Measurements from ENCODE around the gene TEX264. TPM values are rescaled to one million over a fixed set of nuclear protein-coding genes. Genes with fewer than 3 reads are reported as not detected.

The TEX264 gene
- total RNA-seq, 1 experiment from 2014 or later: 21.4 TPM

- ChIA-PET CTCF (no interaction called here), POLR2A (ENCODE audit: low non-redundant PET) (no interaction called here)
- H3K27me3 ChIP-seq (replicated peaks; ENCODE audit: insufficient read depth, low read depth, low read length, poor library complexity): no peaks in the 10 kb centered on the region
- no peak overlapping the region for H3K4me3 ChIP-seq (ENCODE audit: low read depth, low read length, poor library complexity, severe bottlenecking)
- TF ChIP-seq EZH2 (IDR thresholded peaks at IDR 0.05; ENCODE audit: borderline replicate concordance, low read depth, low read length, poor library complexity, severe bottlenecking) (no peak), CTCF (conservative IDR thresholded peaks at IDR 0.05; ENCODE audit: low read depth, low read length) (no peak)
- BruUV-seq (replicated peaks): no TSS peak
- intact Hi-C loops (cut with micrococcal nuclease; ENCODE audit: unreplicated experiment): no loop called here
- no peaks in the 10 kb centered on the region for H3K4me1 ChIP-seq (ENCODE audit: insufficient read depth, low read length, poor library complexity, severe bottlenecking)
- DNase-seq (ENCODE audit: low spot score): no peak
- no peak overlapping the region for H3K27ac ChIP-seq (ENCODE audit: low read depth, low read length, poor library complexity, severe bottlenecking)
- no peaks in the 10 kb centered on the region for H3K36me3 ChIP-seq (ENCODE audit: insufficient read depth, low read length, poor library complexity, severe bottlenecking)
- no peaks in the 10 kb centered on the region for H3K9me3 ChIP-seq (ENCODE audit: low read depth, low read length, poor library complexity, severe bottlenecking)
Observed at GRCh38 chr3:51727500-51727899, 56.4 kb downstream of the TEX264 start.

- intact Hi-C loops (cut with micrococcal nuclease; ENCODE audit: unreplicated experiment): no loop called here
- no TSS peak for BruUV-seq (replicated peaks)
- Histone ChIP-seq H3K4me3 (ENCODE audit: low read depth, low read length, poor library complexity, severe bottlenecking) (no peak overlapping the region), H3K27ac (ENCODE audit: low read depth, low read length, poor library complexity, severe bottlenecking) (no peak overlapping the region), H3K9me3 (ENCODE audit: low read depth, low read length, poor library complexity, severe bottlenecking) (no peaks in the 10 kb centered on the region), H3K4me1 (ENCODE audit: insufficient read depth, low read length, poor library complexity, severe bottlenecking) (no peaks in the 10 kb centered on the region), H3K36me3 (ENCODE audit: insufficient read depth, low read length, poor library complexity, severe bottlenecking) (no peaks in the 10 kb centered on the region), H3K27me3 (replicated peaks; ENCODE audit: insufficient read depth, low read depth, low read length, poor library complexity) (no peaks in the 10 kb centered on the region)
- ChIA-PET CTCF (no interaction called here), POLR2A (ENCODE audit: low non-redundant PET) (no interaction called here)
- no peak for DNase-seq (ENCODE audit: low spot score)
- no peak for TF ChIP-seq CTCF (conservative IDR thresholded peaks at IDR 0.05; ENCODE audit: low read depth, low read length)
- TF ChIP-seq EZH2 (IDR thresholded peaks at IDR 0.05; ENCODE audit: borderline replicate concordance, low read depth, low read length, poor library complexity, severe bottlenecking): no peak
Observed at GRCh38 chr3:51729042-51729633, 58.1 kb downstream of the TEX264 start.

GRCh38 chr3:51733859-51734571 lies 63.0 kb downstream of the TEX264 start:
- TF ChIP-seq CTCF (conservative IDR thresholded peaks at IDR 0.05; ENCODE audit: low read depth, low read length) (no peak), EZH2 (IDR thresholded peaks at IDR 0.05; ENCODE audit: borderline replicate concordance, low read depth, low read length, poor library complexity, severe bottlenecking) (no peak)
- POLR2A ChIA-PET (ENCODE audit: low non-redundant PET): no interaction called here
- Histone ChIP-seq H3K27ac (ENCODE audit: low read depth, low read length, poor library complexity, severe bottlenecking) (no peak overlapping the region), H3K4me3 (ENCODE audit: low read depth, low read length, poor library complexity, severe bottlenecking) (no peak overlapping the region), H3K9me3 (ENCODE audit: low read depth, low read length, poor library complexity, severe bottlenecking) (no peaks in the 10 kb centered on the region), H3K36me3 (ENCODE audit: insufficient read depth, low read length, poor library complexity, severe bottlenecking) (no peaks in the 10 kb centered on the region), H3K27me3 (replicated peaks; ENCODE audit: insufficient read depth, low read depth, low read length, poor library complexity) (no peaks in the 10 kb centered on the region), H3K4me1 (ENCODE audit: insufficient read depth, low read length, poor library complexity, severe bottlenecking) (no peaks in the 10 kb centered on the region)
- CTCF ChIA-PET: no interaction called here
- BruUV-seq (replicated peaks): no TSS peak
- DNase-seq (ENCODE audit: low spot score): no peak
- intact Hi-C loops (cut with micrococcal nuclease; ENCODE audit: unreplicated experiment): no loop called here

All from A673 (cell line).